ENCODE measurements around the gene DYTN. TPM values are rescaled to one million over a fixed set of nuclear protein-coding genes. Genes with fewer than 3 reads are reported as not detected.

DYTN gene
- total RNA-seq, 4 donors from 2014 or later: not detected

- Histone ChIP-seq H3K27ac (no peak overlapping the region), H3K4me1 (no peaks in the 10 kb centered on the region), H3K4me3 (no peak overlapping the region), H3K9me3 (no peaks in the 10 kb centered on the region), H3K36me3 (no peaks in the 10 kb centered on the region), H3K27me3 (no peaks in the 10 kb centered on the region)
- intact Hi-C loops (cut with DNase I): no loop called here
- WGBS, 2 donors: 19 to 50% methylated on average over 1 of the region's 1 CpG
- DNase-seq: no peak
- TF ChIP-seq, protein P1, sequence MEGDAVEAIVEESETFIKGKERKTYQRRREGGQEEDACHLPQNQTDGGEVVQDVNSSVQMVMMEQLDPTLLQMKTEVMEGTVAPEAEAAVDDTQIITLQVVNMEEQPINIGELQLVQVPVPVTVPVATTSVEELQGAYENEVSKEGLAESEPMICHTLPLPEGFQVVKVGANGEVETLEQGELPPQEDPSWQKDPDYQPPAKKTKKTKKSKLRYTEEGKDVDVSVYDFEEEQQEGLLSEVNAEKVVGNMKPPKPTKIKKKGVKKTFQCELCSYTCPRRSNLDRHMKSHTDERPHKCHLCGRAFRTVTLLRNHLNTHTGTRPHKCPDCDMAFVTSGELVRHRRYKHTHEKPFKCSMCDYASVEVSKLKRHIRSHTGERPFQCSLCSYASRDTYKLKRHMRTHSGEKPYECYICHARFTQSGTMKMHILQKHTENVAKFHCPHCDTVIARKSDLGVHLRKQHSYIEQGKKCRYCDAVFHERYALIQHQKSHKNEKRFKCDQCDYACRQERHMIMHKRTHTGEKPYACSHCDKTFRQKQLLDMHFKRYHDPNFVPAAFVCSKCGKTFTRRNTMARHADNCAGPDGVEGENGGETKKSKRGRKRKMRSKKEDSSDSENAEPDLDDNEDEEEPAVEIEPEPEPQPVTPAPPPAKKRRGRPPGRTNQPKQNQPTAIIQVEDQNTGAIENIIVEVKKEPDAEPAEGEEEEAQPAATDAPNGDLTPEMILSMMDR (IDR thresholded peaks at IDR 0.05): no peak
- no peak for TF ChIP-seq POLR2A (IDR thresholded peaks at IDR 0.05)
Measured at GRCh38 chr2:206756816-206757215, 38.6 kb upstream of the DYTN start.

DNA sequence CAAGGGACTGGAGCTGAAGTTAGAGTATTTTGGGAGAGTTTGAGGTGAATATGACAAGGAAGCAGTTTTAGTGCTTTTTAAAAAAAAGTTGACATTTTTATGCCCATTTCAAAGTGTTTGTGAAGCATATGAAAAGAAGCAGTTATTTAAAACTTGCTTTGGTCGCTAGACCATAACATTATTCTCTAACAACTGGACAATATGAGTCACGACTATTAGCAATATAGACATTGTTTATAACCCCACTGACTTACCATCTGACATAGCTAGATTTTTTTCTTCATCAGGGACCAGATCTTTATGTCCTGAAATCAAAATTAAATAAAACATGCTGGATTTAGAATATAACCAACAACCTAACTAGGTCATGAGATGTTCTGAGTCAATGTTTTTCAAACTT, 22.6 kb upstream of the DYTN start:
- no peaks in the 10 kb centered on the region for H3K36me3 ChIP-seq
- WGBS, 2 donors: 37 to 39% methylated on average over 2 of the region's 2 CpGs
- no peak overlapping the region for H3K27ac ChIP-seq
- H3K27me3 ChIP-seq: no peaks in the 10 kb centered on the region
- no peaks in the 10 kb centered on the region for H3K4me1 ChIP-seq
- TF ChIP-seq, protein P1 (IDR thresholded peaks at IDR 0.05): no peak
- TF ChIP-seq POLR2A (IDR thresholded peaks at IDR 0.05): no peak
- no peak for DNase-seq
- H3K9me3 ChIP-seq: no peaks in the 10 kb centered on the region
- intact Hi-C loops (cut with DNase I): no loop called here
- H3K4me3 ChIP-seq: no peak overlapping the region

DNA sequence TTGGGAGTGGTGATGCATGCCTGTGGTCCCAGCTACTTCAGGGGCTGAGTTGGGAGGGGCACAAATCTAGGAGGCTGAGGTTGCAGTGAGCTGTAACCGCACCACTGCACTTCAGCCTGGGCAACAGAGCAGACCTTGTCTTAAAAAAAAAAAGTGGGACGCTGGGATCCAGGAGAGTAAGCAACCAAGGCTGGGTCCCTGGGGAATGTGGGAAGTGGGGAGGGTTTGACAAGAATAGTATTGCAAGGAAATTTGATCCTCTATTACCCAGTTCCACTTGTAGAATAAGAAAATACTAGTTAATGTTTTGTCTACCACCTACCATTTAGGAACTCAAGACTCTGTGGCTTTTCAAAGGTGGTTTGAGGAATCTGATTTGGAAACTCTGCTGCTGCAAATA, 21.1 kb upstream of the DYTN start:
- Histone ChIP-seq H3K27ac (no peak overlapping the region), H3K4me3 (no peak overlapping the region), H3K9me3 (no peaks in the 10 kb centered on the region), H3K4me1 (no peaks in the 10 kb centered on the region), H3K36me3 (no peaks in the 10 kb centered on the region), H3K27me3 (no peaks in the 10 kb centered on the region)
- intact Hi-C loops (cut with DNase I): no loop called here
- TF ChIP-seq, protein P1 (IDR thresholded peaks at IDR 0.05): no peak
- DNase-seq: no peak
- 69 to 75% methylated on average over 2 of the region's 2 CpGs for WGBS, 2 donors

GRCh38 chr2:206736935-206737334, 18.7 kb upstream of the DYTN start:
- no peaks in the 10 kb centered on the region for H3K36me3 ChIP-seq
- no peak overlapping the region for H3K4me3 ChIP-seq
- TF ChIP-seq POLR2A (IDR thresholded peaks at IDR 0.05): no peak
- intact Hi-C loops (cut with DNase I): no loop called here
- no peaks in the 10 kb centered on the region for H3K27me3 ChIP-seq
- H3K27ac ChIP-seq: no peak overlapping the region
- no peak for DNase-seq
- WGBS, 2 donors: 68 to 76% methylated on average over 5 of the region's 5 CpGs
- H3K9me3 ChIP-seq: no peaks in the 10 kb centered on the region
- H3K4me1 ChIP-seq: no peaks in the 10 kb centered on the region

- H3K4me3 ChIP-seq: no peak overlapping the region
- 74 to 83% methylated on average over 2 of the region's 2 CpGs for WGBS, 2 donors
Measured at GRCh38 chr2:206733341-206733740, 15.1 kb upstream of the DYTN start.

More at GRCh38 chr2:206733341-206733740, 15.1 kb upstream of the DYTN start:
- no peak overlapping the region for H3K27ac ChIP-seq
- H3K36me3 ChIP-seq: no peaks in the 10 kb centered on the region
- TF ChIP-seq POLR2A (IDR thresholded peaks at IDR 0.05): no peak
- TF ChIP-seq, protein P1 (IDR thresholded peaks at IDR 0.05): no peak
- no peak for DNase-seq
- no peaks in the 10 kb centered on the region for H3K9me3 ChIP-seq
- intact Hi-C loops (cut with DNase I): no loop called here
- peaks cover 0 to 9% (median 0%) of the 10 kb centered on the region in 4 donors for H3K27me3 ChIP-seq
- no peaks in the 10 kb centered on the region for H3K4me1 ChIP-seq

Measured in esophagus squamous epithelium (tissue), 5 donors.